Measurements from ENCODE around the gene IER5L.

IER5L gene

GRCh38 chr9:129175825-129176633 is 2.0 kb downstream of the IER5L start:
- Histone ChIP-seq H3K36me3 (ENCODE audit: insufficient read depth, low read length) (no peaks in the 10 kb centered on the region), H3K79me2 (ENCODE audit: insufficient read depth, low read length) (no peaks in the 10 kb centered on the region), H3K4me2 (ENCODE audit: low read length) (peak overlapping the region; percentile 76), H3K4me1 (ENCODE audit: insufficient read depth, low read length, severe bottlenecking) (peaks cover 44% of the 10 kb centered on the region), H3K4me3 (ENCODE audit: low read depth, low read length, poor library complexity, severe bottlenecking) (peak overlapping the region; percentile 53), H2AFZ (ENCODE audit: low read length) (no peak overlapping the region), H3F3A (ENCODE audit: insufficient read depth, low read length) (no peaks in the 10 kb centered on the region), H3K9me3 (ENCODE audit: low read length) (no peaks in the 10 kb centered on the region), H3K27me3 (ENCODE audit: insufficient read depth, low read length) (peaks cover 13% of the 10 kb centered on the region; the same call in 1 of the 2 replicates), H3K9me2 (ENCODE audit: low read depth, low read length) (no peaks in the 10 kb centered on the region), H3K27ac (ENCODE audit: low read depth, low read length, poor library complexity, severe bottlenecking) (no peak overlapping the region), H3K9ac (ENCODE audit: low read length) (peak overlapping the region; percentile 43; the same call in 1 of the 2 replicates), H4K20me1 (ENCODE audit: insufficient read depth, low read length) (no peaks in the 10 kb centered on the region)
- TF ChIP-seq CTCF (IDR thresholded peaks at IDR 0.05; ENCODE audit: low read length) (no peak), EZH2 (IDR thresholded peaks at IDR 0.05; ENCODE audit: borderline replicate concordance, low read length) (no peak)

- Histone ChIP-seq H3K4me2 (ENCODE audit: low read length) (peak overlapping the region; percentile 76), H3K36me3 (ENCODE audit: insufficient read depth, low read length) (no peaks in the 10 kb centered on the region), H3K9ac (ENCODE audit: low read length) (peak overlapping the region; percentile 43; the same call in 1 of the 2 replicates), H3K27ac (ENCODE audit: low read depth, low read length, poor library complexity, severe bottlenecking) (no peak overlapping the region), H3K4me3 (ENCODE audit: low read depth, low read length, poor library complexity, severe bottlenecking) (peak overlapping the region; percentile 53), H3K79me2 (ENCODE audit: insufficient read depth, low read length) (no peaks in the 10 kb centered on the region), H2AFZ (ENCODE audit: low read length) (no peak overlapping the region), H3K27me3 (ENCODE audit: insufficient read depth, low read length) (peaks cover 13% of the 10 kb centered on the region; the same call in 1 of the 2 replicates), H3F3A (ENCODE audit: insufficient read depth, low read length) (no peaks in the 10 kb centered on the region), H3K9me3 (ENCODE audit: low read length) (no peaks in the 10 kb centered on the region), H3K9me2 (ENCODE audit: low read depth, low read length) (no peaks in the 10 kb centered on the region), H4K20me1 (ENCODE audit: insufficient read depth, low read length) (no peaks in the 10 kb centered on the region), H3K4me1 (ENCODE audit: insufficient read depth, low read length, severe bottlenecking) (peaks cover 44% of the 10 kb centered on the region)
- no peak for TF ChIP-seq EZH2 (IDR thresholded peaks at IDR 0.05; ENCODE audit: borderline replicate concordance, low read length)
- no peak for TF ChIP-seq CTCF (IDR thresholded peaks at IDR 0.05; ENCODE audit: low read length)
Observed at GRCh38 chr9:129175515-129175824, 2.6 kb downstream of the IER5L start.

- H3K27ac ChIP-seq (ENCODE audit: low read depth, low read length, poor library complexity, severe bottlenecking), result no peak overlapping the region
- H3F3A ChIP-seq (ENCODE audit: insufficient read depth, low read length), result no peaks in the 10 kb centered on the region
- H3K4me3 ChIP-seq (ENCODE audit: low read depth, low read length, poor library complexity, severe bottlenecking), result peak overlapping the region; percentile 53
- no peaks in the 10 kb centered on the region for H4K20me1 ChIP-seq (ENCODE audit: insufficient read depth, low read length)
- H3K9ac ChIP-seq (ENCODE audit: low read length), result peak overlapping the region; percentile 43; the same call in 1 of the 2 replicates
- no peak for TF ChIP-seq EZH2 (IDR thresholded peaks at IDR 0.05; ENCODE audit: borderline replicate concordance, low read length)
- TF ChIP-seq CTCF (IDR thresholded peaks at IDR 0.05; ENCODE audit: low read length), result no peak
- H3K9me3 ChIP-seq (ENCODE audit: low read length), result no peaks in the 10 kb centered on the region
- no peak overlapping the region for H2AFZ ChIP-seq (ENCODE audit: low read length)
- no peaks in the 10 kb centered on the region for H3K36me3 ChIP-seq (ENCODE audit: insufficient read depth, low read length)
- H3K79me2 ChIP-seq (ENCODE audit: insufficient read depth, low read length), result no peaks in the 10 kb centered on the region
- H3K9me2 ChIP-seq (ENCODE audit: low read depth, low read length), result no peaks in the 10 kb centered on the region
- peaks cover 44% of the 10 kb centered on the region for H3K4me1 ChIP-seq (ENCODE audit: insufficient read depth, low read length, severe bottlenecking)
- peaks cover 13% of the 10 kb centered on the region; the same call in 1 of the 2 replicates for H3K27me3 ChIP-seq (ENCODE audit: insufficient read depth, low read length)
- peak overlapping the region; percentile 76 for H3K4me2 ChIP-seq (ENCODE audit: low read length)
Observed at GRCh38 chr9:129174724-129175514, 3.1 kb downstream of the IER5L start.
